ENCODE measurements around the gene TRAF3IP1.

The TRAF3IP1 gene

DNA sequence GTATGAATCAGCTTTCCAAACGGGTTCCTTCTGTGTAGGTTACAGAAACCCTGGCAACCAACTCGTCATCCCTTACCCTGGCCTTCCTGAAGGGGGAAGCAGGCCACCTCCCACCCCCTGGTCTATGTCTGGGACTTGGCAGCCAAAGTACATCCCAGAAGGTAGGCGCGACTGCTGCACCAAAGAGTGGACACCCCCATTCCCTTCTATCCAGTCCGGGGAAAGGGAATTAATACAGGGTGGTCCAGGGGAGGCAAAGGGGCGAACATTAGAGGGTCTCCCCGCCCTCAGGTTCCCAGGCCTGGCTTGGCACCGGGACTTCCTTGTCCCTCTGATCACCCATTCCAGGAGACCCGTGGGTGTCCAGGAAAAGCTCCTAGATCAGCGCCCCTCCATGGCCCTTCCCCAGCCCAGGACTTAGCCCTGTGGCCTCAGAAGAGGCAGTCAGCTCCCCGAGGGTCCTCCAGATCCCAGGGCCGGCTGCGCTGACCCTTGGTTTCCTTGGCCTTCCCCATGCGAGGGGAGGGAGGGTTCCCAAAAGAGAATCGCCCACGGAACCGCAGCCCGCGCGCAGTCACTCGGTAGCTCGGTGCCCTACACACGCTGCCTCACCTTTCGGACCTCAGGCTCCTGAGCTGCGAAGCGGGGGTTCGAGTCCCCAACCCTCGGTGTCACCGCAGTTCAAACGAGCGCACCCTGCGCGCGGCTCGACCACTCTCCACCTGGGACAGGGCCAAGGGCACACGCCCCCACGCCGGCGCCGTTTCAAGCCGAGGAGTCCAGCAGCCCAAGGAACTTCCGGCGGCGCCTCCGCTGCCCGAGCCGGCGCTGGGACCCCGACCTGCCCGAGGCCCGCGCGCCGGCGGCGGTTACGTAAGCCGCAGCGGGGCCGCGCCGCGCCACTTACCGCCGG is 32.3 kb upstream of the TRAF3IP1 start, which contains the start of gene PER2:
Gene PER2 (minus strand): TSS at position 874 of the 913 bp plus-strand sequence. CDS start 10,674 bp downstream, outside the sequence.
- DNase-seq (ENCODE audit: low read depth), result peak; percentile 23

DNA sequence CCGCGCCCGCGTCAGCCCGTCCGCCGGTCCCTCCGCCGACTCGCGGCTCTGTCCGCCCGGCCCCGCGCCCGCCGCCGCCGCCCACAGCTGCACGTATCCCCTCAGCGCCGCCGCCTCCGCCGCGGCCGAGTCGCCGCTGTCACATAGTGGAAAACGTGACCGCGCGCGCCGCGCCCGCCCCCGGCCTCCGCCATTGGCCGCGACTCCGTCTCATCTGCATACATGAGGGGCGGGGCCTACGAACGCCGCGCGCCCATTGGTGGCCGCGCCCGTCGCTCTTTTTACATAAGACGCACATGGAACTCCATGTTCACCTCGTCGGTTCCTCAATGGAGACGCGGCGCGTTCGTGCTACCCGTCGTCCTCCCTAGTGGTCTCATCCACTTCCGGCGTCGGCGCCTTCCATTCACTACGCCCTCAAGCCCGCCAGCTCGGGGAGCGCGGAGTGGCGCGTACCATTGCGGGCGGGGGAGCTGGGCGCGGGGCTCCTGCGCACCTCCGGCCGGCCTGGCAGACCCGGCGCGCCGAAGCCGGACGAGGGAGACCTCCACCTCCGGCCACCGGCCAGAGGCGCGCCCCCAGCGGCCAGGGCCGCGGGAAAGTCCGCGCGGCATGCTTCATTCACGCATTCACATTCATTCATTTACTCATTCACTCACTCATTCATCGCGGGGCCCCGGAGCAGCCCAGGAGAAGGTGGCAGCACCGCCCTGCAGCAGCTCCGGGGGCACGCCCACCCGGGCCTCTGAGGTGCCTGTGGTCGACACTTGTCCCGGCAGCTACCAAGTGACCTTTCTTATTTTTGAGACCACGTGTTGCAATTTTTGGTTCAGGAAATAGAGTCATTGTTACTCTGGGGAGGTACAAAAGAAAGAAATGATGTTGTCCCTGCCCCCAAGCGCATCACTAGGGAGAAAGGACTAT is 31.4 kb upstream of the TRAF3IP1 start:
- DNase-seq (ENCODE audit: low read depth), result peak; percentile 95

DNA sequence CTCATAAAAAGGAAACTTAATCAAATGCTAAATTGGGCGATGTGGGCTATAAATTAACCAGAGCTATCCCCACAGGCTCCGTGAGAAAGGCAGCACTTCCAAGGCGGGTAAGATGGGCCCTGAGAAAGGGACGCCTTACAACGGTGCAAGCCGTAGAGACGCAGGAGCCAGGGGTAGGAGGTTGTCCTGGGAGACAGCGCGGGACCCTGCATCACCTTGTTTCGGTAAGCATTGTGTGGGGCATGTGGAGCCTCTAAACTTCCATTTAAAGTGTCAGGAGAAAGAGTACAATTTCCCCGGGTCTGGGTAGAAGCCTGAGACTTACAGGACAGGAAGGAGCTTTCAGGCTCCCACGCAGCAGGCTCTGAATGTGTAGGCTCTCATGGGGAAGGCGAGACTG is 30.7 kb upstream of the TRAF3IP1 start:
- no peak for DNase-seq (ENCODE audit: low read depth)

DNA sequence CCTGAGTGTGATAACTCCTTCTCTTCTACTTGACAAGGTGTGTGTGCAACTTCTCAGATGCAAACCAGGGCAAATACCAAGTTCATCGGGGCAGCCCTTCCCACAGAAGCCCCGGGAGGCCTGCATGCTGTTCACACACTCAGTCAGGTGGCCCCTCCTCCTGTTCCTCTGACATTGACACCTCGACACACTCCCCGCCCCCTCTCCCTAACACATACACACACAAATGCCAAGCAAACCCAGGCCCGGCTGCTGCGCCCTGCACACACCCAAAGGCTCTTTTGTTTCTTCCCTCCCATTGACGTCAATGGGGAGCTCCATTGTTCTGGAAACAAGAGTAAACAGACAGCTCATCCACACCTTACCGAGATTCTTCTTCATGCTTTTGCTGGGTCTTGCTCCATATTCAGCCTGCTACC is 30.2 kb upstream of the TRAF3IP1 start:
- DNase-seq (ENCODE audit: low read depth), result peak; percentile 14

DNA sequence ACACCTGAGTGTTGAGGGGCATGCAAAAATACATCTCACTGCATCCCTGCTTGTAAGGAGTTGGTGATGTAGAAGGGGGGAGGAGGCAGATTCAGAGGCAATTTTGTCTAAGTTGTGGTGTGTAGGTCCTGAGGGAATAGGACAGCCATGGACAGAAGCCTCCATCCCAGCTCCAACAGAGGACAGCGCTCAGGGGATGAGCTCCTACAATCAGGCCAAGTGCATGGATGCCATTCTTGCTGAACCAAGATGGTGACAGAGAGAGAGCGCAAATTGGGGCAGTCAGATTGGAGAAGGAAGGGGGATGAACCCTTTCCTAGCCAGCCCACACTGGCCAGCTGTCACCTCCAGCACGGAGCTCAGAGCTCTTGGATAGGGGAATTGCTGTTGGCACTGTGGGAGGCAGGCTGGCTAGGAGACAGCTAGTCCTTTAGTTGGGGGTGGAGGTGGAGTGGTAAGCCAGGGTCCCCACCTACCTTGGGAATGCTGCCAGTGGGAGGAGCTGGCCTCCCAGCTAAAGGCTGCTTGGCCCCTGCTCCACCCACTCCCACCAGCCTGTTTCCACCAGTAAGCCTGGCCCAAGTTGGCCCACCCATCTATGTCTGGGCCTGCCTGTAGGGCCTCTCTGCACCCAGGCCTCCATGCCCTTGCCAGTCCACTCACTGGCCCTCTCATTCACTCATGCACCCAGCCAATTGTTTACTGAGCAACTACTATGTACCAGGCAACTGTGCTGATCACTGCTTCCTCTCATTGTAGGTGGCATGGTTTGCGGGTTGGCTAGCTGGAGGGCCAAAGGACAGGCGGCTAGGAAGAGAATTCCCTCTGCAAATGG is 29.4 kb upstream of the TRAF3IP1 start:
- DNase-seq (ENCODE audit: low read depth), result no peak

DNA sequence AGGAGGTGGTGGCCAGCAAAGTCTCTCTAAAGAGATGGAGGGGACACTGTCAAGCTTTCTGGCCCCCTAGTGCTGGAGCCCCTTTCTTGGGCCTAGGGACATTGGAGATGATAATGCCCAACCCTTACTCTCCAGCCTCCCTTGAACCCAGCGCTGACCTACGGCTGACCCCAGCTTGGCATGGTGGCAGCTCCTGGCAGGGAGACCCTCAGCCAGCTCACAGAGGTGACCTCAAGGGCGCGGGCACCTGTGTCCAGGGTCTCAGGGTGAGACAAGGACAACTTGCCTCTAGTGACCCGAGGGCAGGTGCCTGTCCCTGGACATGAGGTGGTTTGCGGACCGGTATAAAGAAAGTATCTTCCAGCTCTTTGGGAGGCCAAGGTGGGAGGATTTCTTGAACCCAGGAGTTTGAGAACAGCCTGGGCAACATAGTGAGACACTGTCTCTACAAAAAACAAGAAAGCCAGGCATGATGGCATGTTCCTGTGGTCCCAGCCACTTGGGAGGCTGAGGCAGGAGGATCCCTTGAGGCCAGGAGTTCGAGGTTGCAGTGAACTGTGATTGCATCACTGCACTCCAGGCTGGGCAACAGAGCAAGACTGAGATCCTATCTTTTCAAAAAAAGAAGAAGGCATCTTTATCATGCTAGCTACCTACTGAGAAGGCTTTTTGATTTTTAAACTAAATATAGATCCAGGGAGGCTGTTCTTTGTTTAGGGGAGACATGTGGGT is 28.6 kb upstream of the TRAF3IP1 start:
- no peak for DNase-seq (ENCODE audit: low read depth)

DNA sequence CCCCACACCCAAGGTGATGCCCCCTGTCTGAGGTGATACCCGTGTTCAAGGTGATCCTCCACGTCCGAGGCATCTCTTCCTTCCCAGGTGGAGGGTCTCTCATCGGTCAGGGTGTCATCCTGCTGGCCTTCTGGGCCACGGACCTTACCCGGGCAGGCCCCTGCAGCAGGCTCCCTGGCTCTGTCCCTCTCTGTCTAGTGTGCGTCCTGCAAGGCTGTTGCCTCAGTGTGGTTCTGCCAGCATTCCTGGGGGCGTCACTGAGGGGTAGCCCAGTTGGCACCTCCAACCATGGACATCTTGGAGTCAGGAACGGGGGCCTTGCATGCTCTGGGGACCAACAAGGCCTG is 26.3 kb upstream of the TRAF3IP1 start:
- DNase-seq (ENCODE audit: low read depth), result no peak

DNA sequence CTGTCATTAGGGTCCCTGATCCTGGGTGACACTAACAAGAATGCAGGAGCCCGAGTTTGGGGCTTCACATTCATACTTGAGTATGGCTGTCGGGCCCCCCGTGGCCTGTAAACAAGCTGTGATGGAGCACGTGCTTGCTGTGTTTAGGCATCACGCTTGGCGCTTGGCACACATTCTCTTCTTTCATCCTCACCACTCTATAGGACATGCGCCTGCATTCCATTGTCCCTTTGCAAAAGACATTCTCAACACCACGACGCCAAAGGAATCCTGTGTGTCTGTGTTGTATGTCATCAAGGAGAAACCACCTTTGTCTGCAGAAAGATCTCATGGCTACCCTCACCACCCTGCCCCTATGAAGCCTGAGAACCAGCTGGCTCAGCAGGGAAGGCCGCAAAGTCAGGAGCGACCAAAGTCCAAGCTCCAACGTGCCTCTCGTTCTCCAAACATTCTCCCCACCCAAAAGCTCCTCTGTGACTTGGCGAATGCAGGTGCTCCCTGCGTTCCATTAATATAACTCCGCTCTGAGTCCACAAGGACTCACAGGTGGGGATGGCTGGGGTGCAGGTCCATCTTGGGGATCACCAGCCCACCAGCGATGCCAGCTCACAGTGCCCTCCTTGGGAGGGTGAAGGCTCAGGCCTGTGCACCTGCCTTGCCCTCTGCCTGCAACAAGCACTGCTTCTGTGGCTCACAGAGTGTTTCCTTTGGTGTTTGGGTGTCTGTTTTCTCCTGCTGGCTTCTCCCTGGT is 25.8 kb upstream of the TRAF3IP1 start:
- DNase-seq (ENCODE audit: low read depth), result no peak

DNA sequence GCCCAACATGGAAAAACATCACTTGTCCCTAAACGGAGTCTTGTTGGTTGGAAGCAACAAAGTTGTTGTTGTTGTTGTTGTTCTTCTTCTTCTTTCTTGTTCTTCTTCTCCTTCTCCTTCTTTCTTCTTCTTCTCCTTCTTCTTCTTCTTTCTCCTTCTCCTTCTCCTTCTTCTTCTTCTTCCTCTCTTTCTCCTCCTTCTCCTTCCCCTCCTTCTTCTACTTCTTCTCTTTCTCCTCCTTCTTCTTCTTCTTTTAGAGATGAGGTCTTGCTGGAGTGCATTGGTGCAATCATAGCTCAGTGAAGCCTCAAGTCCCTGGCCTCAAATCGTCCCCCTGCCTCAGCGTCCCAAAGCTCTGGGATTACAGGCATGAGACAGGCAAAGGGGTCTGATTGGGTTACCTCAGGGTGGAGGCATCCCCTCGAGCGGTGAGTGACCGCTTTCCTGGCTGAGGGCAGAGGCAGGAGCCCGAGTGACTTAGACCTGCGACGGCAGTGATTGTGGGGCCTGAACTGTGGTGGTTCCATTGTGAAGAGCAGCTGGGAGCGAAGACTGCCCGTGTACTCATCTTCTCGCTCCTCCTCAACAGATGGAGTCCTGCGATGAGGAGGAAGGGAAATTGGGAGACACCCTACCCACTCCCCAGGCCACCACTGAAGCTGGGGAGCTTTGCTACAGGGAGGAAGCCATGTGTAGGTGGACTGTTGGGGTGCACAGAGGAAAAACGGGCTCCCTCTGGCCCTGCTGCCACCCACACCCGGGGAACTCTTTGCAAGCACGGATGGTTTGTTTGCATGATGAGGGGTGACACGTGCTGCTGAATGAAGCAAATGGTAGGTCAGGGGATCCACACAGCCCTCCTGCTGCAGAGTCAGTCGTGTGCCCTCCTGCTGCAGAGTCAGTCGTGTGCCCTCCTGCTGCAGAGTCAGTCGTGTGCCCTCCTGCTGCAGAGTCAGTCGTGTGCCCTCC is 24.9 kb upstream of the TRAF3IP1 start:
- no peak for DNase-seq (ENCODE audit: low read depth)

DNA sequence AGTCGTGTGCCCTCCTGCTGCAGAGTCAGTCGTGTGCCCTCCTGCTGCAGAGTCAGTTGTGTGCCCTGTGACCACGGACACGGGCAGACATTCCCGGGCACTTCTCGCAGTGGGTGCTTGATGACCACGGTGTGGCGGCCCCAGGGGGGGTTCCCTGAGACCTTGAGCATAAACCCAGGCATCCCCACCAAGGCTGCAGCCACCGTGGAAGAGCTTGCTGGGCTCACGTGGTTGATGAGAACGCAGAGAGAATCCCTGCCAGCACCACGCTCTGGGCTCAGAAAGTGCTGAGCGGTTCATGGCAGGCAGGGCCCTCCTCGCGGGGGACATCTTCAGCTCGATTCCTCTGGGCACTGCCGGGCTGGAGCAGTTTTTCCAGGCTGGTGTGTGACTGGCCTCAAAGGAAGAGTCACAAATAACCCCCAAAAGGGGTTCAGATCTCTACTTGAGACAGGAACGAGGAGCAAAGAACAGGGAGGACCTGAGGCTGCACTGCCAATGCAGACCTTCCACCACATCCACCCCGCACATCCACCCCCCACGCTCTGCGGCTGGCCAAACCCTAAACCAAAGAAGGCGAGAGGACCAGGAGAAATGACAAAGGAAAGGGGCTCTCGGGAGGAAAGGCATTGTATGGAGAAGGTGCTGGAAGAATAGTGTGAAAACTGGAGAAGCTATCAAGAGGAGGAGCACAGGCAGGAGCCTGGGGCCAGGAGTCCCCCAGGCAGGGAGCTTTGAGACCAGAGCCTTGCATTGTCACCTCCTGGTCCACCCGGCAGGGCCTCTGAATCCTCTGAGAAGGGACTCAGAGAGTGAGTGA is 23.5 kb upstream of the TRAF3IP1 start:
- DNase-seq (ENCODE audit: low read depth), result no peak

DNA sequence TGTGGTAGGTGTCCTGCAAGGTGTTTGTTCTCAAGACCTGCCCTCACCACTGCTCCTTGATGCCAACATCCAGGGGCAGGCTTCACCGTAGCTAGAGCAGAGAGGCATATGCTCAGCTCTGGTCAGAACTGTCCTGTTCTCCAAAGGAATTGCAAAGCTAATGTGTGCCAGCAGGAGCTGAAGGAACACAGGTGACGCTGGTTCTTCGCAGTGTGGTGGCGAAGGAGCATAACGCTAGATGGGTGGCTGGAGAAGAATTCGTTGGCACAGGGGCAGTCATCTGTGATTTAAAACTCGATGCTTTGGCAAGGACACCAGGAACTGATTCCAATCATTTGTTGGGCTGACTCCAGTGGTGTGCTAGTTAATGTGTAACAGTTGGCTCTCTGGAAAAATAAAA is 20.5 kb upstream of the TRAF3IP1 start:
- DNase-seq (ENCODE audit: low read depth), result no peak

DNA sequence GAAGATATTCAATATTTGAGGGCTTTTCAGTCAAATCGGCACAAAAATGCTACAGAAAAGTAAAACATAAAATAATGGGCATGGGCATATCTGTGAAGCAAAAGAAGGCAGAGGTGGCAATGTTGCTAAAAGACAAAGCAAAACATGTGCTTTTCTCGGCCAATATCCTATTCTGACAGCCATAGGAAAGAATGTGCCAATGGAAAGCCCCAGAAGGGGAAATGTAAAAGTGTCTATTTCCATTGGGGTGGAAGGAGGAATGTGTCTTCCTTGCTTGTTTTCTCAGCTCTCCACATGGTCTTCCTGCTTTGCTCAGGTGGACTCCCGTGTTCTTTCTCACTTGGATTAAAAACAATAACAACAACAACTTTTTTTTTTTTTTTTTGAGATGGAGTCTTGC is 18.2 kb upstream of the TRAF3IP1 start:
- DNase-seq (ENCODE audit: low read depth), result no peak

DNA sequence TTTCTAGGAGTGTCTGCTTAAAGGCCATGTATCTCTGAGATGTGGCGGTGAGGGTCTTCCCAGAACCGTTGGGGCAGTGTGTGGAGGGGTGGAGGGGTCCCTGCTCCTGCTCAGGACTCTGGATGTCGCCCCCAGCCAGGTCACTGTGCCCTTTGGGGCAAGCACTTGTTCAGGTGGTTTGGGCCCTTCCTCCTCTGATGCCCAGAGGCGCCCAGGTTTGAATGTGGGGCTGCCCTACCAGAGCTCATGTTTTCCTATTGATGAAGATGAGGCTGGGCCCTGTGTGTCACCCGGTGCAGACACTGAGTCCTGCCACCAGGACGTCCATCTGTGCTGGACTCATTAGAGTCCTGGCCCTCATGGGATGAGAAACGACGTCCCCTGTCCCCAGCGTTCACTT is 17.6 kb upstream of the TRAF3IP1 start:
- no peak for DNase-seq (ENCODE audit: low read depth)

DNA sequence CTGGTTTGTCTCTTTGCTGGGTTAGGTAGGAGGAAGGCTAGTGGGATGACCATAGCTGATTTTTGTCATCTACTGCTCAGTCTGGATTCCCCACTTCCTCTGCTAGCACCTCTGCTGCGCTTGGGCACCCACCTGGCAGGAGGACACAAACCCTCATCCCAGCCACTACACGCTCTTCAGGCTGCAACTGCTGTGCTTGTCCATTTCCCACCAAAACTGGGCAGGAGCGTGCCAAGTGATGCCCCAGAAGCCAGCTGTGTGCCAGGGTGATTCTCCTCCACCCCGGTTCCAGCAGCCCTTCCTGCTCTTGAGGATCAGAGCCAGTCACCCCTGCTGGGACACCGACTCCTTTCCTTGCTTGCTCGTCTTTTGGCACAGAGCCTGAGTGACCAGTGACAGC is 16.2 kb upstream of the TRAF3IP1 start:
- DNase-seq (ENCODE audit: low read depth), result no peak

DNA sequence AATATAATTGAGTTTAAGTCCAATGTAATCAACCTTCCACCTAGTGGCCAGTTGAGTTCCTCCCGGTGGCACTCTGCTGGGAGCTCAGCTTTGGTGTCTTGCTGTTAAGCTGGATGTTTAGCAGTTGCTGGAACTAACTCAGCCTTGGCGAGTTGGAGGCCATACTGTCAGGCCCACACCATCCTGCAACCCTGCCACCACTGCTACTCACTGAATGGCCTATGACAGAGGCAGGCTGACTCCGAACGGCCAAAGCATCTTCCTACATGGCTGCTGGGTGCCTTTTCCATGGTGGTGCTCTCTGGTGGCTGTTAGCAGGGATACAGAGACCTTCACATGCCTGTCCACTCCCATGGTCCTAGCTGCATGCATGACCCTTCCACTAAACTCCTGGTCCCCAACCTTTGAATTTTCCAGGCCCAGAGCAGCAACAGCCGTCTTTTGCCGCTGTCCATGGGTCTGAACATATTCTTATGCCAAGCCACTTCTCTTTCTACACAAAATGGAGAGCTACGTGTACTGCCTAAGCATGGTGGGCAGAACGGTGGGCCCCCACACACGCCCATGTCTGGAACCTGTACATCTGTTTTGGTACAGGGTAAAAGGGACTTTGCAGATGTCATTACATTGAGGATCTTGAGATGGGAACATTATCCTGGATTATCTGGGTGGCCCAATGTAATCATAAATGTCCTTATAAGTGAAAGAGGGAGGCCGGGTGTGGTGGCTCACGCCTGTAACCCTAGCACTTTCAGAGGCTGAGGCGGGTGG is 15.0 kb upstream of the TRAF3IP1 start:
- no peak for DNase-seq (ENCODE audit: low read depth)

DNA sequence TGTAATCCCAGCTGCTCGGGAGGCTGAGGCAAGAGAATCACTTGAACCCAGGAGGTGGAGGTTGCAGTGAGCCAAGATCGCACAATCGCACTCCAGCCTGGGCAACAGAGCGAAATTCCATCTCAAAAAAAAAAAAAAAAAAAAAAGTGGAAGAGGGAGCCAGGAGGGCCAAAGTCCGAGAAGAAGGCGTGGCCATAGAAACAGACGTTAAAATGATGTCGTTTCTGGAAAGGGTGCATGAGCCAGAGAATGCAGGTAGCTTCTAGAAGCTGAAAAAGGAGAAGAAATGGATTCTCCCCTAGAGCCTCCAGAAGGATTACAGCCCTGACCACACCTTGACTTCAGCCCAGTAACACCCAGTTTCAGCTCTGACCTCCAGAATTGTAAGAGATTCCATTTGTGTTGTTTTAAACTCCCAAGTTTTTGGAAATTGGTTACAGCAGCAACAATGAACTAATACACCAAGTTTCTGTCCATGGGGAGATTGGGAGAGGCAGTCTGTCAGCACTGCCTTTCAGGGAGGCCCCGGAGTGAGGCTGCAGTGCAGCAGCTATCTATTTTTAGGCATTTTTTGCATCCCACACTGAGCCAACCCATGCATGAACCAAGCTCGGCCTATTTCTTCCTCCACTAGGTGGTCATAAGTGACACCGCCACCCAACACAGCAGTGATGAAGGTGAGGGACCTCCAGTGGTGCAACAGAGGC is 14.2 kb upstream of the TRAF3IP1 start:
- DNase-seq (ENCODE audit: low read depth), result no peak

DNA sequence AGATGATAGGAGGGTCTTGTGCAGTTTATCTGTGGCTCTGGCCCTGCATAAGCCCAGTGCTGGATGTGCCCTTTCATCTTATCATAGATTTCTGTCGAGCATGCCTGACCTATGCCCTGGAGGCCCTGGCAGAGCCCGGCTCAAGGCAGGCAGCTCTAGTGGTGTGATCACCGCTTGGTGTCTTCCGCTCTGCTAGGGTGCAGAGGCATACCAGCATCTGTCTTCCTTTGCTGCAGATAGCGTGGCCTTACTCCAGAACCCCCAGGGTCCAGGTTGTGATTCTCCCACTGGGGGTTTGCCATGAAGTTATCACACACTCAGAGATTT is 13.7 kb upstream of the TRAF3IP1 start:
- no peak for DNase-seq (ENCODE audit: low read depth)
